Bone marrow (tissue), 2 donors: Measurements from ENCODE around the gene TBC1D5.
"Not testable (repeated sequence)": the region's sequence is repeated elsewhere in the genome, so short reads cannot be mapped to it uniquely, and the experiment has no call there.

ENCODE experiments used
- DNase-seq, 2 donors: peaks; one replicate each; lab custom pipeline; 2025; lab: John Stamatoyannopoulos, UW

TBC1D5 gene

DNA sequence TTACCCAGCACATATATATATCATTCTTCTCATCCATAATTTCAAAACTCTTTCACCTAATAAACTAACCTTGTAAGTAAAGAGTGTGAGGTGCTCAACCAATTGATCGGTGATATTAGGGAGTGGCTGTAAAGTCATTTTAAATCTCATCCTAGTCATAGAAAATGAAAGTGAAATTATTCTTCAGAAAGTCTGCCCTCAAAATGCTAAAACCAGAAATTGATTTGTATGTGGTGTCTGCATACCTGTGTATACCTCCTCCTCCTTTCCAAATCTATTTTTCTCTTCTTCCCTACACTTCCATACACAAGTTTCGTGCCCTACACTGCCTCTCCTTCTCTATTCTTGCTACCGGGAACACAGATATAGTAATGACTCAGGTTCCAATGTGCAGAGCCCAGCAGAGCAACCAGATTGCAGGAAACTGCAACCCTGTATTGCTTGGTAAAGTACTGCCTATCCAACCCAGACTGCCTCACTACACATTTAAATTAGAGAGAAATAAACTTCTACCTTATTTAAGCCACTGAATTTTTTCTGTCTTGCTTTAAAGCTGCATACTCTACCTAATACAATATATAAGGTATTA lies 7.4 kb upstream of the TBC1D5 start:
- DNase-seq, result peak in 1 of 2 donors; percentile 38

GRCh38 chr3:17749281-17749680 lies 6.8 kb upstream of the TBC1D5 start:
- DNase-seq, result no peak

- DNase-seq, result no peak
These were observed 5.4 kb upstream of the TBC1D5 start for GRCh38 chr3:17747890-17748247.

DNA sequence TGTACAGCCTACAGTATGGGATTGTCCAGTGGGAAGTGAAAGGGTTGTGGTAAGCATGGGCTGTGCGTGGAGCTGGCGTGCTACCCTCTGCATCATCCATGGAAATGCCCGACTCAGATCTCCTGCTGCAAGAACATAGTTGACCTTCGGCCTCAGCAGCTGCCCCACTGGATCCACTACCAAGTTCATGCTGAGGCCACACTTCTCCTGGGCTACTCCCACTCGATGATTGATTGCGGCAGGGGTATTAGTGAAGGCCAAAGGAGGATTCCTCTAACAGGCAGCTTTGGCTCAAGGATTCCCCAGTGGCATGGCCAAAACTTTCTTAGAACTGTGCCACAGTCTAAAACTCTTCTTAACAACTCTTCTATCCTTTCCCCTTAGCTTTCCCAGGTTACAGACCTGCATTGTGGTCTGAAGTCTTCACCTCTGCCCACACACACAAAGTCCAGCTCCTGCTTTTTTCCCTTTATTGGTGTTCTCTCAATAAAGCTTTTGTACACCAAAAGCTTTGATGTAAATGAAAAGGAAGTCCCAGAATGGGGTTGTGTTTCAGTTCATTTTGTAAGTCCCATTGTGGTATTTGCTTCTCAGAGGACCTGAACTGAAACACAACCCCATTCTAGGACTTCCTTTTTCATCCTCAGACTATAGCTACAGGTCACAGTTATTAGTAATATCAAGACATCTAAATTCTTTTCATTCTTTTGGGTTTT lies 4.9 kb upstream of the TBC1D5 start:
- DNase-seq, result no peak

GRCh38 chr3:17745894-17746293 lies 3.5 kb upstream of the TBC1D5 start:
- no peak for DNase-seq

DNA sequence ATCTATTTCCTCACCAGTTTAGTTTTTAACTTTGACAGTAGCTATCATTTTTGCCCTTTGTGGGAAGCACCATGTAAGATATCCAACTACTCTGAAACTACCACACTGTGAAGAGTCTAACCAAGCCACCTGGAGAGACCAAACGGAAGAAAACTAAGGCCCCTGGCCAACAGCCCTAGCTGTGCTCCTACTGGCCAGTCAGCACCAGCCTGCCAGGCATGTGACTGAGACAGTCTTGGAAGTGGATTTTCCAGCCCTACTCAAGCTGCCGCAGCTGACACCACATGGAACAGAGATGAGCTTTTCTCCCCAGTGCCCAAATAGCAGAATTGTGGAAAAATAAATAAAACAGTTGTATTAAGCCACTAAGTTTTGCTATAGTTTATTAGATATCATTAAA lies 2.9 kb upstream of the TBC1D5 start:
- no peak for DNase-seq

- DNase-seq, result no peak
These were observed 2.3 kb upstream of the TBC1D5 start for GRCh38 chr3:17744693-17745092.

DNA sequence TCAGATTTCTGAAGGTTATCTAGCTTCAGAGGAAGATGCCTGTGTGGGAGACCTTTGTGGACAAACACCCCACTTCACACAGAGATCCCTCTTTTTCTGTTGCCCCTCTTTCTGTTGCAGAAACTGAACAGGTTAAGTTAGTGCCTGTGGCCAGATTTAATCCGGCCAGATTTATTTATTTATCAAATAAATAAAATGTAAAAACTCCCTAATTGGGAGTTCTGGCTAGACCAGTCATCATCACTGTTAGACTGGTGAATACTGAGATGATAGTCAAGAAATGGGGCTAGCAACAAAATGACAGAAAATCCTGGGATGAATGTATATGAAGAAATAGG lies 1.2 kb upstream of the TBC1D5 start:
- no peak for DNase-seq

DNA sequence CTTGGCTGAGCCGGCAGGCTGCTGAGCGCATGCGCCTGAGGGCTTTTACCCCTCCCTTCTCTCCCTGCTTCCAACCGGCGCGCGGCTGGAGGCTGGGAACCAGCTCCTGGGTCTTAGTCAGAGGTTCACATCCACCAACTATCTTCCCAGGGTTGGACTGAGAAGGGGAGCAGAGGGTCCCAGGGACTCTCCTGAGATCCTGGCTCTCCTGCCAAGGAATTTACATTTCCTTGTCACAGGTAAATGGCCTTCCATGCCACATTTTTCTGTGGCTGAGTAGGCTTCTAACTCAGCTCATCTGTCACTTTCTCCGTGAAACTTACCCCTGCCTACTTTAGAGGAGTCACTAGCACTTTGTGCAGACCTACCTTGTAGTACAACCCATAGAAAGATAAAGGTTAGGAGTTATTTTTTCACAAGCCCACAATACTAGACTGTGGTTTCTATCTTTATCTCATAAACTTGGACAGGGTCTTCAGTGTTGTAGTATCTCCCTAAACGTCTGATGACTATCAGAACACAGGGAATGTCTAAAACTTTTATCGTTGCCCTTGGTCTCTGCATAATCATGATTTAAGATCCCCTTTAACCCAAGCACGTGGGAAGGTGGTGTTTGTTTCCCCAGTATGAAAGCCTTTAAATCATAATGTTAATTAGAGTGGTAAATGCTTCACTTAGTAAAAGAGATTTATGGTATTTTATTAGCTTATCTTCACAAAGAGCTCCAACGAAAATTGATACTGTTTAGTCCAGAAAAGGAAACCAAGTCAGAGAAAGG lies 638 bp upstream of the TBC1D5 start:
- no peak for DNase-seq

DNA sequence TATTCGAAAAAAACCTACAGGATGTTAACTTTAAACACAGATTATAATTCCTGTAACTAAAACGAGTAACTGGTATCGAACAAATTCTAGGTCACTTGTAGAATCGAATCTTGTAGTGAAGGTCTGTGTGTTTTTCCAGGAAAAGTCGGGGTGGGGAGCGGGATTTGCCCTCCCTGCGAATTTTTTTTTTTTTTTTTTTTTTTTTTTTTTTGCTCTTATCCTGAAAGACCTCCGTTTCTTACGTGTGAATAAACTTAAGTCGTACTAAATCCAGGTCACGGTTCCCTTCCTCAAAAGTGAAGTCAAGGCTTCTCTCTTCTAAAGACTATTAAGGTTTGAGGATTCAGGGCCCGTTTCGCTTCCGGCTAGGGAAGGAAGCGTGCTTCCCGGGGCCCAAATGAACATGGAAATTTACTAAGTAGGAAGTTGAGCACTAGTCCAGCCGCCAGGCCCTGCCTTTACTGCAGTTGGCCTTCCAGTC lies 770 bp downstream of the TBC1D5 start:
- peak in 1 of 2 donors; percentile 67 for DNase-seq

DNA sequence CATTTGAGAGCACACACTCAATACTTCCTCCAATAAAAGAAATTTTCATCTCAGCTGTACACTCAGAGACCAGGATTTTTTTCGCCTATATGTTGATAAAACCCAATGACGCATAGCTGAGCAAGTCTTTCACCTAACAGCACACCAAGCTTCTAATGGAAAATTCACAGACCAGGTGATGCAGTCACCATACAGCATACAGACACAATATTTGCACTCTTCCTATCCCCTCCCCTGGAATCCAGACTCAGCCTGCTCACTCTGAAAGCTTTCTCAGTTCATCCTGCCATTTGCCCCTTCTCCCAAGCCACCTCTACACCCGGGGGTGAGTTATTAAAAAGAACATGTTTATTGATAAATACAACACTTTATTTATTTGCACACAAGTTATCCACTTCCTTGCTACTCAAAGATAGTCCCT lies 1.7 kb downstream of the TBC1D5 start:
- DNase-seq, result no peak

DNA sequence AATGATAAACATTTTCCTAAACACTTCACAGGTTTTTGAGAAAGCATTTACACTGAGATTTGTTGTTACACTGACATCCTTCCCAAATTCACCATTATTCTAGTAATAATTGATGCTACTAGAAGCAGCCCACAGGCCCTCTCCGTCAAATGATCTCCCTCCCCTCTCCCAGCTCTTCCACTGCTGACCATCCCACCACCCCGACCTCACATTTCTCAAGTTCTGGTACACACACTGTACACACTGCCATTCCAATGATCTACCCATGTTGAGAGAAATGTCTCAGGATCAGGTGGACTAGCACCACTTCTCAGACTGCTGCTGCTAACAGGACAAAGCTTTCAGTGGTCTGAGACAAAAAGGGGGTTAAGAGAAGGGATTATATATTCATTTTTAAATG lies 3.5 kb downstream of the TBC1D5 start:
- DNase-seq, result no peak

DNA sequence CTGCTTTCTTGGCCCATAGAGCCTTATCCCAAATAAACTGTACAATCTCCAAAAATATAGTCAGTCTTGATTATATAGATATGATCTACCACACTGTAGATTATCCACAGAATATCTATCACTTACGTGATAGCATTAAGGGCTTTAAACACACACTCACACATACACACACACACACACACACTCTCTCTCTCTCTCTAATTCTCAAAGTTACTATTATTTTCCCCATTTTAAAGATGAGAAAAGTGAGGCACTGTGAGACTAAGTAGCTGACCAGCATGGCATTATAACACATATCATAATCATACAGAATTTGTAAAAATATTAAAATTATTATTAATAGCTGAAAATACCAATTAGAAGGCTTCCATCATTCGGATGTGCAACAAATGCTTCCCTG lies 4.2 kb downstream of the TBC1D5 start:
- DNase-seq, result no peak

- DNase-seq, result no peak
These were observed 4.8 kb downstream of the TBC1D5 start for GRCh38 chr3:17737591-17737990.

GRCh38 chr3:17735362-17735761 lies 7.1 kb downstream of the TBC1D5 start:
- DNase-seq, result not testable (repeated sequence)

- DNase-seq, result no peak
These were observed 8.7 kb downstream of the TBC1D5 start for GRCh38 chr3:17733768-17734167.

GRCh38 chr3:17733215-17733614 lies 9.2 kb downstream of the TBC1D5 start:
- DNase-seq, result peak in 1 of 2 donors; percentile 58

- no peak for DNase-seq
These were observed 12.0 kb downstream of the TBC1D5 start for GRCh38 chr3:17730318-17730967.

- DNase-seq, result no peak
These were observed 16.1 kb downstream of the TBC1D5 start for GRCh38 chr3:17726313-17726712.

DNA sequence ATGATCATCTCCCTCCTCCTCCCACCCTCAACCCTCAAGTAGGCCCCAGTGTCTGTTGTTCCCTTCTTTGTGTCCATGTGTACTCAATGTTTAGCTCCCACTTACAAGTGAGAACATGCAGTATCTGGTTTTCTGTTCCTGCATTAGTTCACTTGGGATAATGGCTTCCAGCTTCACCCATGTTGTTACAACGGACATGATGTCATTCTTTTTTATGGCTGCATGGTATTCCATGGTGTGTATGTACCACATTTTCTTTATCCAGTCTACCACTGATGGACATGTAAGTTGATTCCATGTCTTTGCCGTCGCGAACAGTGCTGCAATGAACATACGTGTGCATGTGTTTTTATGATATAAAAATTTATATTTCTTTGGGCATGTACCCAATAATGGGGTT lies 16.6 kb downstream of the TBC1D5 start:
- not testable (repeated sequence) for DNase-seq

- DNase-seq, result no peak
These were observed 17.5 kb downstream of the TBC1D5 start for GRCh38 chr3:17724948-17725347.

DNA sequence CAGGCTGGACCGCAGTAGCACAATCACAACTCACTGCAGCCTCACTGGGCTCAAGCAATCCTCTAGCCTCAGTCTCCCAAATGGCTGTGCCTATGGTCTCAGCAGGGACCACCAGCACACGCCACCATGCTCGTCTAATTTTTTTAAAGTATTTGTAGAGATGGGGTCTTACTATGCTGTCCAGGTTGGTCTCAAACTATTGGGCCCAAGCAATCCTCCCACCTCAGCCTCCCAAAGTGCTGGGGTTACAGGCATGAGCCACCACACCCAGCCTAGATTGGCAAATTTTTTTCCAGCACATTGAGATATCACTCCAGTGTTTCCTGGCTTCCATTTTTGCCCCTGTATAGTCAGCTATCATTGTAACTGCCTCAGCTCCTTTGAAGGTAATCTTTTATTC lies 18.3 kb downstream of the TBC1D5 start:
- no peak for DNase-seq

DNA sequence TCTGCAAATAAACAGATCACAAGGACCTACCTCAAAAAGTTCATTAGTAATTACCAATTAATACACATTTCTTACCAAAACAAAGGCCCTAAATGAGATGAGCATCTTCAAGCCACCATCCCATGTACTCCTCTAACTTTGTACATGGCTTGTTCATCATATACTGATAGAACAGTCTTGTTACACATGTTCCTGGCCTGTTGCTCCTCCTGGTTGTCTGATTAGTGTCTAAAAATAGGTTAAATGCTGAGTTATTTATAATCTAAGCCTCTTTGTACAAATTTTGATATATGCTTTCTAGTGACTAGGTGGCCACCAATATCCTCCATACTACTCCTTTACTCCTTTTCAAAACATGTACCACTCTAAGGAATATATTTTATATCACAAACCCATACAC lies 25.0 kb downstream of the TBC1D5 start:
- DNase-seq, result no peak
